Neural cell (in vitro differentiated cells): Measurements from ENCODE around the gene CDC45. TPM values are rescaled to one million over a fixed set of nuclear protein-coding genes. Genes with fewer than 3 reads are reported as not detected.

Experiments used
- H2AFZ ChIP-seq: fragments of 200-600, 300-800 bp; sonication (generic), shearing (Covaris generic); 2 replicates; pipeline ENCODE4 v1.6.0; 2014; ENCODE audit warnings: low read depth, mild to moderate bottlenecking, antibody characterized with exemption, low read length, moderate library complexity
- H3F3A ChIP-seq: fragments of 200-600 bp; shearing (Covaris generic); 2 replicates; pipeline ENCODE4 v1.6.1; 2016; ENCODE audit warnings: mild to moderate bottlenecking, moderate library complexity, mixed read lengths, antibody characterized with exemption, low read length; ENCODE audit not compliant: insufficient read depth, poor library complexity, severe bottlenecking
- H3K27ac ChIP-seq: fragments of 200-600, 300-800 bp; sonication (generic), shearing (Covaris generic); 2 replicates; pipeline ENCODE4 v1.5.1; 2014; ENCODE audit warnings: mild to moderate bottlenecking, low read length, moderate library complexity
- H3K27me3 ChIP-seq: fragments of 300-800, 200-600 bp; sonication (generic), shearing (Covaris generic); 2 replicates; pipeline ENCODE4 v1.6.0; 2014; ENCODE audit warnings: mild to moderate bottlenecking, low read depth, low read length, moderate library complexity; ENCODE audit not compliant: insufficient read depth
- H3K36me3 ChIP-seq: fragments of 300-800, 200-600 bp; sonication (generic), shearing (Covaris generic); 2 replicates; pipeline ENCODE4 v1.5.1; 2014; ENCODE audit warnings: mild to moderate bottlenecking, antibody characterized with exemption, low read length, moderate library complexity; ENCODE audit not compliant: insufficient read depth
- H3K4me2 ChIP-seq: fragments of 300-800, 200-600 bp; sonication (generic), shearing (Covaris generic); 2 replicates; pipeline ENCODE4 v1.6.0; 2014; ENCODE audit warnings: mild to moderate bottlenecking, low read length
- H3K4me3 ChIP-seq: fragments of 300-800, 200-600 bp; sonication (generic), shearing (Covaris generic); 2 replicates; pipeline ENCODE4 v1.5.1; 2014; ENCODE audit warnings: mild to moderate bottlenecking, low read length, moderate library complexity
- H3K79me2 ChIP-seq: fragments of 200-600 bp; shearing (Covaris generic); replicated peaks from 2 replicates; pipeline ENCODE4 v1.6.0; 2014; ENCODE audit warnings: mild to moderate bottlenecking, low read length, moderate library complexity; ENCODE audit not compliant: insufficient read depth
- H3K9ac ChIP-seq: fragments of 300-800, 200-600 bp; sonication (generic), shearing (Covaris generic); 2 replicates; pipeline ENCODE4 v1.6.1; 2016; ENCODE audit warnings: mild to moderate bottlenecking, low read length, mixed read lengths
- H3K9me2 ChIP-seq: fragments of 200-600 bp; shearing (Covaris generic); 2 replicates; pipeline ENCODE4 v1.6.1; 2016; ENCODE audit warnings: mild to moderate bottlenecking, low read length, mixed read lengths; ENCODE audit not compliant: insufficient read depth
- H3K9me3 ChIP-seq: fragments of 200-600, 300-800 bp; sonication (generic), shearing (Covaris generic); 2 replicates; pipeline ENCODE4 v1.6.1; 2016; ENCODE audit warnings: mild to moderate bottlenecking, mixed run types, low read length, moderate library complexity, mixed read lengths
- H4K20me1 ChIP-seq: fragments of 200-600 bp; shearing (Covaris generic); 2 replicates; pipeline ENCODE4 v1.6.1; 2016; ENCODE audit warnings: mild to moderate bottlenecking, mixed run types; ENCODE audit not compliant: insufficient read depth
- CTCF ChIP-seq: fragments of 450-650 bp; IDR thresholded peaks from 2 replicates; pipeline ENCODE4 v1.5.1; 2014; ENCODE audit warnings: antibody characterized with exemption, mild to moderate bottlenecking, moderate library complexity; ENCODE audit not compliant: poor library complexity, severe bottlenecking
- EP300 ChIP-seq: fragments of 450-650 bp; conservative IDR thresholded peaks from 2 replicates; pipeline ENCODE4 v1.6.1; 2014; ENCODE audit warnings: antibody characterized with exemption, mild to moderate bottlenecking, moderate library complexity; ENCODE audit not compliant: poor library complexity, severe bottlenecking
- EZH2 ChIP-seq: fragments of 200-600, 300-800 bp; shearing (Covaris generic), sonication (generic); IDR thresholded peaks from 2 replicates; pipeline ENCODE4 v1.6.1; 2014; ENCODE audit warnings: antibody characterized with exemption, low read length, borderline replicate concordance, mild to moderate bottlenecking; ENCODE audit not compliant: insufficient read depth, poor library complexity, severe bottlenecking
- MXI1 ChIP-seq: fragments of 450-650 bp; conservative IDR thresholded peaks from 2 replicates; pipeline ENCODE4 v1.6.1; 2014; ENCODE audit warnings: antibody characterized with exemption, mild to moderate bottlenecking; ENCODE audit not compliant: poor library complexity, severe bottlenecking
- POLR2AphosphoS5 ChIP-seq: IDR thresholded peaks from 2 replicates; pipeline ENCODE4 v1.6.1; 2012
- RAD21 ChIP-seq: fragments of 450-650 bp; conservative IDR thresholded peaks from 2 replicates; pipeline ENCODE4 v1.6.1; 2014; ENCODE audit warnings: antibody characterized with exemption, mild to moderate bottlenecking, moderate library complexity
- REST ChIP-seq: IDR thresholded peaks from 2 replicates; pipeline ENCODE4 v1.6.1; 2012; ENCODE audit warnings: borderline replicate concordance
- SMC3 ChIP-seq: fragments of 450-650 bp; conservative IDR thresholded peaks from 2 replicates; pipeline ENCODE4 v1.6.1; 2014; ENCODE audit warnings: antibody characterized with exemption, mild to moderate bottlenecking, moderate library complexity; ENCODE audit not compliant: poor library complexity
- TAF1 ChIP-seq: IDR thresholded peaks from 2 replicates; pipeline ENCODE4 v1.6.1; 2012; ENCODE audit warnings: low read depth
- polyA plus RNA-seq: library from polyadenylated mRNA; depleted of rRNA; stranded (reverse); fragments of >200 nt; gene quantifications from 2 replicates; pipeline ENCODE4 v1.2.3, GENCODE V29; 2014

Gene CDC45
- polyA plus RNA-seq, 1 donor from 2014 or later, result 3.2 TPM

- Histone ChIP-seq H3K4me3 (no peak overlapping the region), H3K36me3 (peaks cover 9% of the 10 kb centered on the region), H3K27me3 (no peaks in the 10 kb centered on the region), H3K79me2 (no peaks in the 10 kb centered on the region), H3K9ac (no peak overlapping the region), H2AFZ (no peak overlapping the region), H4K20me1 (no peaks in the 10 kb centered on the region), H3F3A (no peaks in the 10 kb centered on the region), H3K27ac (no peak overlapping the region), H3K9me2 (no peaks in the 10 kb centered on the region), H3K9me3 (no peaks in the 10 kb centered on the region), H3K4me2 (no peak overlapping the region)
- no peak for TF ChIP-seq RAD21
- TF ChIP-seq CTCF, result no peak
- no peak for TF ChIP-seq EP300
- no peak for TF ChIP-seq EZH2
- TF ChIP-seq SMC3, result no peak
Observed at GRCh38 chr22:19457828-19458428, 21.8 kb upstream of the CDC45 start.

GRCh38 chr22:19460036-19460435 is 19.7 kb upstream of the CDC45 start:
- Histone ChIP-seq H3F3A (no peaks in the 10 kb centered on the region), H3K4me2 (no peak overlapping the region), H3K9me2 (no peaks in the 10 kb centered on the region), H3K27me3 (no peaks in the 10 kb centered on the region), H3K4me3 (no peak overlapping the region), H3K9ac (no peak overlapping the region), H3K9me3 (no peaks in the 10 kb centered on the region), H3K79me2 (no peaks in the 10 kb centered on the region), H2AFZ (no peak overlapping the region), H4K20me1 (no peaks in the 10 kb centered on the region), H3K27ac (no peak overlapping the region), H3K36me3 (peaks cover 7% of the 10 kb centered on the region)
- TF ChIP-seq EZH2, result no peak
- TF ChIP-seq CTCF, result no peak
- no peak for TF ChIP-seq MXI1
- TF ChIP-seq REST, result no peak
- TF ChIP-seq POLR2AphosphoS5, result no peak
- TF ChIP-seq TAF1, result no peak
- TF ChIP-seq SMC3, result no peak
